A549 (cell line): ENCODE data around the gene DYRK3. TPM values are rescaled to one million over a fixed set of nuclear protein-coding genes. Genes with fewer than 3 reads are reported as not detected.
A peak's percentile ranks its signal among the peaks of the same experiment; 100 is the strongest.

Experiments
- ATAC-seq, 2 experiments: fragments of 200-7000 bp in 1 of 2; fragments of >200 bp in 1 of 2; cut with Nextera tagmentation in 1 of 2; cut with Tn5 transposase in 1 of 2; 3 replicates each; pipeline versions ENCODE4 v1.8.0 to v1.9.1; 2018 to 2020; ENCODE audit warnings: mild to moderate bottlenecking in 1 of 2, moderate library complexity in 1 of 2
- CTCF ChIA-PET: fragments of 300-600 bp; sonication (Branson Sonifier 250); formaldehyde crosslinking; extraction: SDS; loops from one replicate; lab custom pipeline; 2021; ENCODE audit warnings: antibody characterized with exemption, inconsistent platforms; lab: Yijun Ruan, JAX
- POLR2A ChIA-PET: fragments of 350-600 bp; formaldehyde crosslinking; extraction: SDS; loops from one replicate; lab custom pipeline; 2021; ENCODE audit warnings: antibody characterized with exemption, inconsistent platforms; lab: Yijun Ruan, JAX
- DNase-seq, 2 experiments: peaks; one replicate each; pipeline versions ENCODE4 v3.0.0 to v3.0.0-alpha.2; 2011 to 2016; ENCODE audit warnings: low read depth in 1 of 2, low spot score in 1 of 2
- FAIRE-seq: peaks from 2 replicates; lab custom pipeline; 2011; peaks lifted over from hg19 to GRCh38; lab: Jason Lieb, UNC
- H3K27ac ChIP-seq, 2 experiments: fragments of >200 bp; sonication (Bioruptor Twin); formaldehyde crosslinking; 3 replicates each; pipeline ENCODE4 v1.5.1; 2016 to 2017
- H3K4me1 ChIP-seq: fragments of >200 bp; sonication (Bioruptor Twin); formaldehyde crosslinking; 3 replicates; pipeline ENCODE4 v1.6.1; 2016
- H3K4me2 ChIP-seq: fragments of >200 bp; sonication (Bioruptor Twin); formaldehyde crosslinking; 3 replicates; pipeline ENCODE4 v1.6.1; 2016
- H3K4me3 ChIP-seq: fragments of >200 bp; sonication (Bioruptor Twin); formaldehyde crosslinking; 3 replicates; pipeline ENCODE4 v1.5.1; 2016
- H3K9me3 ChIP-seq: fragments of >200 bp; sonication (Bioruptor Twin); formaldehyde crosslinking; 3 replicates; pipeline ENCODE4 v1.6.1; 2016
- BCL3 ChIP-seq: fragments of >200 bp; sonication (Bioruptor Twin); formaldehyde crosslinking; IDR thresholded peaks from 3 replicates; pipeline ENCODE4 v1.6.1; 2016
- BHLHE40 ChIP-seq: IDR thresholded peaks from 2 replicates; pipeline ENCODE4 v1.6.1; 2012; ENCODE audit warnings: low read depth, low read length, inconsistent platforms
- CBX2 ChIP-seq: fragments of 200-600 bp; sonication (generic); IDR thresholded peaks from 2 replicates; pipeline ENCODE4 v1.6.1; 2016; ENCODE audit warnings: low read depth, mild to moderate bottlenecking, borderline replicate concordance
- CEBPB ChIP-seq, 2 experiments: fragments of >200 bp in 1 of 2; sonication (Bioruptor Twin) in 1 of 2; formaldehyde crosslinking in 1 of 2; IDR thresholded peaks; 2 replicates each; pipeline ENCODE4 v1.6.1; 2012 to 2016
- CHD4 ChIP-seq: fragments of 200-600 bp; sonication (generic); IDR thresholded peaks from 2 replicates; pipeline ENCODE4 v1.6.1; 2016; ENCODE audit warnings: antibody characterized with exemption, mild to moderate bottlenecking, borderline replicate concordance
- EHF ChIP-seq: fragments of 250-450 bp; sonication (Bioruptor Pico); IDR thresholded peaks from 2 replicates; pipeline ENCODE4 v1.5.0; 2020; ENCODE audit warnings: mild to moderate bottlenecking
- FOSL2 ChIP-seq, 2 experiments: fragments of 450-650 bp in 1 of 2; fragments of >200 bp in 1 of 2; sonication (Bioruptor Twin) in 1 of 2; formaldehyde crosslinking; IDR thresholded peaks; 2 replicates each; pipeline versions ENCODE4 v1.5.0 to v1.6.1; 2016 to 2020; ENCODE audit warnings: mild to moderate bottlenecking in 1 of 2, moderate library complexity in 1 of 2
- FOXS1 ChIP-seq: fragments of 250-450 bp; sonication (Bioruptor Pico); IDR thresholded peaks from 2 replicates; pipeline ENCODE4 v1.5.0; 2020; ENCODE audit warnings: mild to moderate bottlenecking, moderate library complexity
- GATA3 ChIP-seq: IDR thresholded peaks from 2 replicates; pipeline ENCODE4 v1.6.1; 2012; ENCODE audit warnings: borderline replicate concordance
- HDAC2 ChIP-seq: fragments of 200-600 bp; sonication (generic); IDR thresholded peaks from 2 replicates; pipeline ENCODE4 v1.6.1; 2016
- HES2 ChIP-seq: fragments of >200 bp; sonication (Bioruptor Twin); formaldehyde crosslinking; IDR thresholded peaks from 2 replicates; pipeline ENCODE4 v1.6.1; 2016
- HEYL ChIP-seq: fragments of 250-450 bp; sonication (Bioruptor Pico); IDR thresholded peaks from 2 replicates; pipeline ENCODE4 v1.8.0; 2021; ENCODE audit warnings: mild to moderate bottlenecking, moderate library complexity
- HMGXB4 ChIP-seq: fragments of 250-450 bp; sonication (Bioruptor Pico); IDR thresholded peaks from 2 replicates; pipeline ENCODE4 v1.5.0; 2021; ENCODE audit warnings: mild to moderate bottlenecking, moderate library complexity, borderline replicate concordance
- HOXA7 ChIP-seq: fragments of 250-450 bp; sonication (Bioruptor Pico); IDR thresholded peaks from 2 replicates; pipeline ENCODE4 v1.5.0; 2020; ENCODE audit warnings: mild to moderate bottlenecking, moderate library complexity
- KDM5A ChIP-seq: fragments of 200-600 bp; sonication (generic); IDR thresholded peaks from 2 replicates; pipeline ENCODE4 v1.6.1; 2016; ENCODE audit warnings: antibody characterized with exemption, mild to moderate bottlenecking
- MAX ChIP-seq: IDR thresholded peaks from 2 replicates; pipeline ENCODE4 v1.6.1; 2012
- MAZ ChIP-seq: fragments of 150-350 bp; IDR thresholded peaks from 2 replicates; pipeline ENCODE4 v1.6.1; 2014; ENCODE audit warnings: antibody characterized with exemption, low read depth, low read length, borderline replicate concordance
- NFE2L2 ChIP-seq: fragments of 150-350 bp; conservative IDR thresholded peaks from 2 replicates; pipeline ENCODE4 v1.6.1; 2014; ENCODE audit warnings: low read length
- PHF8 ChIP-seq: fragments of 200-600 bp; sonication (generic); IDR thresholded peaks from 2 replicates; pipeline ENCODE4 v1.6.1; 2016; ENCODE audit warnings: low read depth, mild to moderate bottlenecking, antibody characterized with exemption, moderate library complexity, borderline replicate concordance
- RAD21 ChIP-seq, 2 experiments: fragments of >200 bp in 1 of 2; sonication (Bioruptor Twin) in 1 of 2; formaldehyde crosslinking in 1 of 2; IDR thresholded peaks in 1 of 2; conservative IDR thresholded peaks in 1 of 2; 2 replicates in 1 of 2; 3 replicates in 1 of 2; pipeline ENCODE4 v1.6.1; 2012 to 2018; ENCODE audit warnings: inconsistent platforms in 1 of 2
- RARB ChIP-seq: fragments of 250-450 bp; sonication (Bioruptor Pico); IDR thresholded peaks from 2 replicates; pipeline ENCODE4 v1.8.0; 2021; ENCODE audit warnings: mild to moderate bottlenecking, moderate library complexity
- RFX5 ChIP-seq: fragments of 450-650 bp; IDR thresholded peaks from 2 replicates; pipeline ENCODE4 v1.7.1; 2014; ENCODE audit warnings: antibody characterized with exemption, mild to moderate bottlenecking, moderate library complexity
- RNF2 ChIP-seq: fragments of 200-600 bp; sonication (generic); IDR thresholded peaks from 2 replicates; pipeline ENCODE4 v1.6.1; 2016; ENCODE audit warnings: low read depth, mild to moderate bottlenecking, antibody characterized with exemption, moderate library complexity, borderline replicate concordance
- SREBF2 ChIP-seq: fragments of 450-650 bp; IDR thresholded peaks from 2 replicates; pipeline ENCODE4 v1.6.1; 2014; ENCODE audit warnings: mild to moderate bottlenecking, moderate library complexity
- USF2 ChIP-seq: fragments of 450-650 bp; IDR thresholded peaks from 2 replicates; pipeline ENCODE4 v1.6.1; 2014; ENCODE audit warnings: antibody characterized with exemption
- WGBS: methylation state at CpG from one replicate; pipeline ENCODE4 v1.1.6; 2017; ENCODE audit errors: missing lambda C conversion rate; 5-methylcytosine and 5-hydroxymethylcytosine counted together
- polyA plus RNA-seq, 4 experiments: library from polyadenylated mRNA; depleted of rRNA in 3 of 4; stranded (reverse); fragments of >200 nt; fragmentation: RNase III in 1 of 4; extraction: RNeasy Plus Mini Kit Qiagen cat#74134 plus additional on column Dnase treatment in 1 of 4; gene quantifications; 2 replicates in 3 of 4; 3 replicates in 1 of 4; pipeline ENCODE4 v1.2.3, GENCODE V29; 2011 to 2017

DYRK3 gene
- polyA plus RNA-seq, 2 of the 4 experiments (the other 2 are of a cell fraction), result 7.3 to 8.7 TPM

- FAIRE-seq, result no peak
- POLR2A ChIA-PET, result interaction anchor here (1.1 to 2.1 kb wide), 3 partner anchors 10 to 62 kb away, joined by 3 to 17 read pairs (median 6); partner anchors contain the start of genes DYRK3, EIF2D and MAPKAPK2
- WGBS, result 95% methylated on average over 3 of the region's 3 CpGs
- peaks cover 29% of the 10 kb centered on the region for H3K4me1 ChIP-seq
- peak overlapping the region; percentile 64 to 84 for H3K27ac ChIP-seq
- H3K4me3 ChIP-seq, result no peak overlapping the region
- H3K9me3 ChIP-seq, result no peaks in the 10 kb centered on the region
- no peak for TF ChIP-seq USF2
- no peak for TF ChIP-seq RAD21 (conservative IDR thresholded peaks at IDR 0.05 in 1 of 2, IDR thresholded peaks at IDR 0.05 in 1 of 2)
- TF ChIP-seq RFX5, result no peak
- no peak for TF ChIP-seq CHD4
- TF ChIP-seq FOSL2 (IDR thresholded peaks at IDR 0.05), result no peak
- TF ChIP-seq FOSL2 (CRISPR knock-in tag; IDR thresholded peaks at IDR 0.05), result no peak
- no peak for TF ChIP-seq GATA3
- no peak for TF ChIP-seq MAZ
- TF ChIP-seq RNF2, result no peak
- no peak for TF ChIP-seq NFE2L2
- TF ChIP-seq BHLHE40, result no peak
- TF ChIP-seq HES2, result no peak
- no peak for TF ChIP-seq HOXA7 (CRISPR knock-in tag)
- no peak for TF ChIP-seq BCL3
- no peak for TF ChIP-seq HDAC2
- no peak for TF ChIP-seq KDM5A
- TF ChIP-seq PHF8, result no peak
- no peak for TF ChIP-seq HMGXB4 (CRISPR knock-in tag)
- no peak for TF ChIP-seq RARB
- TF ChIP-seq EHF (CRISPR knock-in tag), result no peak
- TF ChIP-seq, all 56 proteins: peak for 0
- ATAC-seq, result no peak
- no peak for DNase-seq
- peak overlapping the region; percentile 47 for H3K4me2 ChIP-seq
- CTCF ChIA-PET, result interaction anchor here (0.8 to 6.6 kb wide), 9 partner anchors 9 to 308 kb away, joined by 3 to 97 read pairs (median 4); partner anchors contain the start of gene DYRK3
These were observed 38.9 kb downstream of the DYRK3 start for GRCh38 chr1:206674236-206674635.

- ChIA-PET POLR2A (interaction anchor here (1.1 to 2.1 kb wide), 3 partner anchors 10 to 62 kb away, joined by 3 to 17 read pairs (median 6); partner anchors contain the start of genes DYRK3, EIF2D and MAPKAPK2), CTCF (interaction anchor here (0.6 to 6.6 kb wide), 13 partner anchors 10 to 741 kb away, joined by 3 to 97 read pairs (median 5); partner anchors contain the start of gene DYRK3)
- peaks cover 29% of the 10 kb centered on the region for H3K4me1 ChIP-seq
- peak overlapping the region; percentile 64 to 84 for H3K27ac ChIP-seq
- TF ChIP-seq FOSL2 (IDR thresholded peaks at IDR 0.05) (no peak), FOSL2 (CRISPR knock-in tag; IDR thresholded peaks at IDR 0.05) (peak; percentile 62), FOXS1 (no peak), HEYL (CRISPR knock-in tag) (no peak), SREBF2 (no peak), CBX2 (no peak), CEBPB (IDR thresholded peaks at IDR 0.05) (0 out of 4 replicates have a peak, but pooled peaks of 1 of the 2 experiments have one; percentile 17), CHD4 (no peak), MAX (0 out of 2 replicates have a peak, but pooled peaks have one; percentile 26)
- H3K9me3 ChIP-seq, result no peaks in the 10 kb centered on the region
- no peak overlapping the region for H3K4me3 ChIP-seq
- peak; percentile 46 to 85 for DNase-seq
- peak; percentile 96 for ATAC-seq
- 20% methylated on average over 1 of the region's 1 CpG for WGBS
- peak overlapping the region; percentile 47 for H3K4me2 ChIP-seq
- FAIRE-seq, result no peak
These were observed 39.4 kb downstream of the DYRK3 start for GRCh38 chr1:206674745-206675175.
